ENCODE measurements around the gene ZNF485. TPM values are rescaled to one million over a fixed set of nuclear protein-coding genes. Genes with fewer than 3 reads are reported as not detected.

The ZNF485 gene
- 5.6 and 6.5 TPM in 2 replicates for total RNA-seq

- intact Hi-C loops (cut with micrococcal nuclease): loop anchor here (1.0 to 2.0 kb wide), 2 partner anchors 10 to 42 kb away; partner anchors contain the start of gene ZNF32
- Mint-ChIP-seq H3K27me3 (ENCODE audit: low read depth) (peaks cover 4% of the 10 kb centered on the region), H3K27ac (peak within 1 kb of the TSS; percentile 67), H3K9me3 (peaks cover 26% of the 10 kb centered on the region), H3K4me3 (ENCODE audit: low read depth) (peak within 1 kb of the TSS; percentile 83), H3K4me1 (ENCODE audit: low read depth) (peaks cover 14% of the 10 kb centered on the region), H3K36me3 (ENCODE audit: low read depth) (peaks cover 46% of the 10 kb centered on the region)
- peak; percentile 41 for DNase-seq (ENCODE audit: low spot score)
These were observed at the start of gene ZNF485 for GRCh38 chr10:43606323-43607198. ZNF485 (plus strand) TSS chr10:43606438; CDS start chr10:43607051, 613 bp downstream.

- Mint-ChIP-seq H3K27ac (no peak overlapping the region), H3K4me1 (ENCODE audit: low read depth) (no peaks in the 10 kb centered on the region), H3K4me3 (ENCODE audit: low read depth) (no peak overlapping the region), H3K9me3 (peaks cover 75% of the 10 kb centered on the region), H3K36me3 (ENCODE audit: low read depth) (peaks cover 33% of the 10 kb centered on the region), H3K27me3 (ENCODE audit: low read depth) (no peaks in the 10 kb centered on the region)
- no peak for DNase-seq (ENCODE audit: low spot score)
- intact Hi-C loops (cut with micrococcal nuclease): no loop called here
These were observed 49.0 kb upstream of the ZNF485 start for GRCh38 chr10:43557214-43557613.

GRCh38 chr10:43569681-43570080 is 36.6 kb upstream of the ZNF485 start:
- Mint-ChIP-seq H3K9me3 (peaks cover 10% of the 10 kb centered on the region), H3K4me3 (ENCODE audit: low read depth) (no peak overlapping the region), H3K27me3 (ENCODE audit: low read depth) (no peaks in the 10 kb centered on the region), H3K4me1 (ENCODE audit: low read depth) (peaks cover 10% of the 10 kb centered on the region), H3K36me3 (ENCODE audit: low read depth) (peaks cover 11% of the 10 kb centered on the region), H3K27ac (no peak overlapping the region)
- no peak for DNase-seq (ENCODE audit: low spot score)
- intact Hi-C loops (cut with micrococcal nuclease): no loop called here

- intact Hi-C loops (cut with micrococcal nuclease): no loop called here
- Mint-ChIP-seq H3K4me1 (ENCODE audit: low read depth) (peaks cover 19% of the 10 kb centered on the region), H3K9me3 (peaks cover 23% of the 10 kb centered on the region), H3K36me3 (ENCODE audit: low read depth) (peaks cover 20% of the 10 kb centered on the region), H3K4me3 (ENCODE audit: low read depth) (no peak overlapping the region), H3K27me3 (ENCODE audit: low read depth) (no peaks in the 10 kb centered on the region), H3K27ac (no peak overlapping the region)
- no peak for DNase-seq (ENCODE audit: low spot score)
These were observed 35.3 kb upstream of the ZNF485 start for GRCh38 chr10:43570971-43571370.

- H3K4me1 Mint-ChIP-seq (ENCODE audit: low read depth): peaks cover 23% of the 10 kb centered on the region
- intact Hi-C loops (cut with micrococcal nuclease): no loop called here
- H3K27ac Mint-ChIP-seq: no peak overlapping the region
- DNase-seq (ENCODE audit: low spot score): no peak
- no peaks in the 10 kb centered on the region for H3K27me3 Mint-ChIP-seq (ENCODE audit: low read depth)
- peaks cover 40% of the 10 kb centered on the region for H3K9me3 Mint-ChIP-seq
- H3K36me3 Mint-ChIP-seq (ENCODE audit: low read depth): peaks cover 22% of the 10 kb centered on the region
- H3K4me3 Mint-ChIP-seq (ENCODE audit: low read depth): peak overlapping the region; percentile 41
These were observed 32.8 kb upstream of the ZNF485 start for GRCh38 chr10:43573250-43574000.

GRCh38 chr10:43574001-43574892 is 32.0 kb upstream of the ZNF485 start, which contains the start of gene ZNF239:
ZNF239 (minus strand) TSS chr10:43574616; CDS start chr10:43558079, 16,537 bp downstream.
- no peak within 1 kb of the TSS for H3K27ac Mint-ChIP-seq
- peaks cover 46% of the 10 kb centered on the region for H3K9me3 Mint-ChIP-seq
- H3K4me3 Mint-ChIP-seq (ENCODE audit: low read depth): peak within 1 kb of the TSS; percentile 68
- H3K27me3 Mint-ChIP-seq (ENCODE audit: low read depth): no peaks in the 10 kb centered on the region
- peaks cover 23% of the 10 kb centered on the region for H3K4me1 Mint-ChIP-seq (ENCODE audit: low read depth)
- peaks cover 22% of the 10 kb centered on the region for H3K36me3 Mint-ChIP-seq (ENCODE audit: low read depth)
- peak; percentile 60 for DNase-seq (ENCODE audit: low spot score)
- intact Hi-C loops (cut with micrococcal nuclease): loop anchor here (1.0 kb wide), 2 partner anchors 21 to 74 kb away; partner anchors contain the start of gene ZNF32

GRCh38 chr10:43574906-43575305 is 31.3 kb upstream of the ZNF485 start:
- H3K27me3 Mint-ChIP-seq (ENCODE audit: low read depth): no peaks in the 10 kb centered on the region
- H3K36me3 Mint-ChIP-seq (ENCODE audit: low read depth): peaks cover 22% of the 10 kb centered on the region
- H3K4me3 Mint-ChIP-seq (ENCODE audit: low read depth): peak overlapping the region; percentile 68
- peaks cover 23% of the 10 kb centered on the region for H3K4me1 Mint-ChIP-seq (ENCODE audit: low read depth)
- intact Hi-C loops (cut with micrococcal nuclease): loop anchor here (1.0 kb wide), 2 partner anchors 20 to 73 kb away; partner anchors contain the start of gene ZNF32
- no peak overlapping the region for H3K27ac Mint-ChIP-seq
- peaks cover 46% of the 10 kb centered on the region for H3K9me3 Mint-ChIP-seq
- no peak for DNase-seq (ENCODE audit: low spot score)

- H3K9me3 Mint-ChIP-seq: peaks cover 47% of the 10 kb centered on the region
- peaks cover 22% of the 10 kb centered on the region for H3K4me1 Mint-ChIP-seq (ENCODE audit: low read depth)
- H3K27me3 Mint-ChIP-seq (ENCODE audit: low read depth): no peaks in the 10 kb centered on the region
- intact Hi-C loops (cut with micrococcal nuclease): no loop called here
- peaks cover 18% of the 10 kb centered on the region for H3K36me3 Mint-ChIP-seq (ENCODE audit: low read depth)
- no peak overlapping the region for H3K27ac Mint-ChIP-seq
- H3K4me3 Mint-ChIP-seq (ENCODE audit: low read depth): peak overlapping the region; percentile 13
- no peak for DNase-seq (ENCODE audit: low spot score)
These were observed 30.2 kb upstream of the ZNF485 start for GRCh38 chr10:43576062-43576461.

GRCh38 chr10:43576580-43576979 is 29.7 kb upstream of the ZNF485 start:
- Mint-ChIP-seq H3K9me3 (peaks cover 47% of the 10 kb centered on the region), H3K27ac (no peak overlapping the region), H3K36me3 (ENCODE audit: low read depth) (peaks cover 14% of the 10 kb centered on the region), H3K27me3 (ENCODE audit: low read depth) (no peaks in the 10 kb centered on the region), H3K4me1 (ENCODE audit: low read depth) (peaks cover 20% of the 10 kb centered on the region), H3K4me3 (ENCODE audit: low read depth) (no peak overlapping the region)
- intact Hi-C loops (cut with micrococcal nuclease): no loop called here
- DNase-seq (ENCODE audit: low spot score): no peak

GRCh38 chr10:43584051-43584450 is 22.2 kb upstream of the ZNF485 start:
- intact Hi-C loops (cut with micrococcal nuclease): no loop called here
- peaks cover 7% of the 10 kb centered on the region for H3K27me3 Mint-ChIP-seq (ENCODE audit: low read depth)
- H3K4me1 Mint-ChIP-seq (ENCODE audit: low read depth): no peaks in the 10 kb centered on the region
- H3K4me3 Mint-ChIP-seq (ENCODE audit: low read depth): no peak overlapping the region
- no peaks in the 10 kb centered on the region for H3K36me3 Mint-ChIP-seq (ENCODE audit: low read depth)
- no peak overlapping the region for H3K27ac Mint-ChIP-seq
- DNase-seq (ENCODE audit: low spot score): no peak
- peaks cover 9% of the 10 kb centered on the region for H3K9me3 Mint-ChIP-seq

GRCh38 chr10:43585046-43585445 is 21.2 kb upstream of the ZNF485 start:
- intact Hi-C loops (cut with micrococcal nuclease): no loop called here
- Mint-ChIP-seq H3K27me3 (ENCODE audit: low read depth) (peaks cover 10% of the 10 kb centered on the region), H3K36me3 (ENCODE audit: low read depth) (no peaks in the 10 kb centered on the region), H3K9me3 (peaks cover 14% of the 10 kb centered on the region), H3K4me1 (ENCODE audit: low read depth) (no peaks in the 10 kb centered on the region), H3K4me3 (ENCODE audit: low read depth) (no peak overlapping the region), H3K27ac (no peak overlapping the region)
- DNase-seq (ENCODE audit: low spot score): no peak
